Tibial artery (tissue), 4 donors: ENCODE measurements around the gene CSRNP2.

Experiments
- DNase-seq, 2 donors: peaks; one replicate each; pipeline ENCODE4 v3.0.0-alpha.2; 2019
- H3K27ac ChIP-seq, 2 donors: fragments of 200-600 bp; sonication (generic) in 1 of 2; 1 replicate in 1 of 2; 2 replicates in 1 of 2; pipeline ENCODE4 v1.5.1; 2018 to 2019; ENCODE audit warnings: mild to moderate bottlenecking in 1 of 2
- H3K27me3 ChIP-seq, 2 donors: fragments of 200-600 bp; sonication (generic) in 1 of 2; one replicate each; pipeline versions ENCODE4 v1.5.1 to v1.6.0; 2016 to 2019
- H3K36me3 ChIP-seq, 3 donors: fragments of 200-600 bp; sonication (generic) in 2 of 3; one replicate each; pipeline ENCODE4 v1.5.1; 2016 to 2019; ENCODE audit warnings: mild to moderate bottlenecking in 2 of 3
- H3K4me1 ChIP-seq, 4 donors: fragments of 200-600 bp; sonication (generic) in 2 of 4; 1 replicate in 3 of 4; 2 replicates in 1 of 4; pipeline ENCODE4 v1.5.1; 2016 to 2019
- H3K4me3 ChIP-seq, 2 donors: fragments of 200-600 bp; sonication (generic) in 1 of 2; 1 replicate in 1 of 2; 2 replicates in 1 of 2; pipeline ENCODE4 v1.5.1; 2018 to 2019; ENCODE audit warnings: mild to moderate bottlenecking in 2 of 2
- H3K9me3 ChIP-seq, 3 donors: fragments of 200-600 bp; sonication (generic) in 1 of 3; one replicate each; pipeline ENCODE4 v1.5.1; 2016 to 2019
- CTCF ChIP-seq, 2 experiments: fragments of 200-600 bp in 1 of 2; fragments of 450-650 bp in 1 of 2; IDR thresholded peaks; one replicate each; pipeline ENCODE4 v1.5.1; 2017 to 2019; ENCODE audit warnings: antibody characterized with exemption in 2 of 2, mild to moderate bottlenecking in 1 of 2, moderate library complexity in 1 of 2
- intact Hi-C: fragments of 100-400 bp; cut with DNase I; formaldehyde crosslinking; loops from one replicate; pipeline ENCODE4 v1.15.0; 2023; ENCODE audit warnings: low total_unique reads

Gene CSRNP2

GRCh38 chr12:51076236-51076930 lies 7.0 kb downstream of the CSRNP2 start:
- Histone ChIP-seq H3K27ac (no peak overlapping the region), H3K4me1 (peaks cover 0 to 50% (median 19%) of the 10 kb centered on the region in 4 donors), H3K4me3 (no peak overlapping the region), H3K27me3 (no peaks in the 10 kb centered on the region), H3K36me3 (peaks cover 20 to 27% (median 26%) of the 10 kb centered on the region in 3 donors), H3K9me3 (no peaks in the 10 kb centered on the region)
- intact Hi-C loops, result no loop called here
- TF ChIP-seq CTCF (IDR thresholded peaks at IDR 0.05), result no peak
- DNase-seq, result no peak

- no peaks in the 10 kb centered on the region for H3K9me3 ChIP-seq
- H3K27ac ChIP-seq, result no peak overlapping the region
- peaks cover 0 to 40% (median 17%) of the 10 kb centered on the region in 4 donors for H3K4me1 ChIP-seq
- H3K36me3 ChIP-seq, result peaks cover 28 to 37% (median 36%) of the 10 kb centered on the region in 3 donors
- H3K27me3 ChIP-seq, result no peaks in the 10 kb centered on the region
- intact Hi-C loops, result no loop called here
- no peak for TF ChIP-seq CTCF (IDR thresholded peaks at IDR 0.05)
- no peak for DNase-seq
- H3K4me3 ChIP-seq, result no peak overlapping the region
Measured at GRCh38 chr12:51075390-51075789, 8.0 kb downstream of the CSRNP2 start.

GRCh38 chr12:51071663-51072062 lies 11.7 kb downstream of the CSRNP2 start:
- Histone ChIP-seq H3K4me1 (peaks cover 0 to 18% (median 7%) of the 10 kb centered on the region in 4 donors), H3K36me3 (peaks cover 50 to 72% (median 72%) of the 10 kb centered on the region in 3 donors), H3K9me3 (no peaks in the 10 kb centered on the region), H3K4me3 (no peak overlapping the region), H3K27ac (no peak overlapping the region), H3K27me3 (no peaks in the 10 kb centered on the region)
- intact Hi-C loops, result no loop called here
- no peak for DNase-seq
- no peak for TF ChIP-seq CTCF (IDR thresholded peaks at IDR 0.05)

- Histone ChIP-seq H3K27me3 (no peaks in the 10 kb centered on the region), H3K36me3 (peaks cover 63 to 89% (median 88%) of the 10 kb centered on the region in 3 donors), H3K27ac (no peak overlapping the region), H3K4me1 (peaks cover 0 to 2% (median 0%) of the 10 kb centered on the region in 4 donors), H3K4me3 (no peak overlapping the region), H3K9me3 (no peaks in the 10 kb centered on the region)
- TF ChIP-seq CTCF (IDR thresholded peaks at IDR 0.05), result no peak
- intact Hi-C loops, result no loop called here
- DNase-seq, result no peak
Measured at GRCh38 chr12:51070004-51070403, 13.4 kb downstream of the CSRNP2 start.

- H3K36me3 ChIP-seq, result peaks cover 65 to 97% (median 96%) of the 10 kb centered on the region in 3 donors
- H3K27ac ChIP-seq, result no peak overlapping the region
- H3K27me3 ChIP-seq, result no peaks in the 10 kb centered on the region
- H3K4me3 ChIP-seq, result no peak overlapping the region
- intact Hi-C loops, result no loop called here
- DNase-seq, result no peak
- no peaks in the 10 kb centered on the region for H3K9me3 ChIP-seq
- no peak for TF ChIP-seq CTCF (IDR thresholded peaks at IDR 0.05)
- H3K4me1 ChIP-seq, result no peaks in the 10 kb centered on the region
Measured at GRCh38 chr12:51067771-51068170, 15.6 kb downstream of the CSRNP2 start.
